Measurements from ENCODE around the gene PRAF2.

The PRAF2 gene

DNA sequence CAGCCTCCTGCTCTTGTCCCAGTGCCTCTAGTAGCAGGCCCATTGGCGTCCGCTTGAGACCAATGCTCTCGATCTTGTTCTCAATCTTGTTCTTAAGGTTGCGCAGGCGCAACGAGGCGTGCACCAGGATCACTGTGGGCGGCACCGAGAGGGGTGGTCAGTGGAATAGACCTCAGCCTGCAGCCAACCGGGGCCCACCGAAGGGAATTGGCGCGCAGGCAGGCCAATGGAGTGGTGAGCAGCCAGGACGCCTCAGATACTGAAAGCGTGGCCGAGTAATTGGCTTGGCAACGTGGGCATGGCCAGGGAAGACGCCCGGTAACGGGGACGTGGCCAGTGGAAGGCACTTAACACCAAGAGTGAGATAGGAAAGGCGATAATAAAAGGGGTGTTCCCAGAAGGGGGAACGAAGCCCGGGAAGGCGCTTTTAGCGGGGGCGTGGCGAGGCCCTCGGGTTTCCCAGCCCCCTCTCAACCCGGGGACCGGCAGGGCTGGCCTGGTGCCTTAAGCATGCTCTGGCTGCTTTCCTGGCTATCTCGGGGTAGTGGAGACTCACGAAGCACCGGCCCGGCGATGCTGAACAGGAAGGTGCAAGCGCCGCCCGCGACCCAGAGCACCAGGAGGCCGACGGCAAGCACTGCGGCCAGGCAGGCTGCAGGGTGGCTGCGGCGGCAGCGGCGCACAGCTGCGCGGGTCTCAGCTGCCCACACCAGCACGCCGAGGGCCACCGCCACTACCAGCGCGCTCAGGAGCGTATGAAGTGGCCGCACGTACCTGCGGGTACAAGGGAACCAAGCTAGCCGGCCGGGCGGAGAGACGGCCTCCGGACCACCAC lies 1.7 kb downstream of the PRAF2 start:
- no peak for FAIRE-seq

DNA sequence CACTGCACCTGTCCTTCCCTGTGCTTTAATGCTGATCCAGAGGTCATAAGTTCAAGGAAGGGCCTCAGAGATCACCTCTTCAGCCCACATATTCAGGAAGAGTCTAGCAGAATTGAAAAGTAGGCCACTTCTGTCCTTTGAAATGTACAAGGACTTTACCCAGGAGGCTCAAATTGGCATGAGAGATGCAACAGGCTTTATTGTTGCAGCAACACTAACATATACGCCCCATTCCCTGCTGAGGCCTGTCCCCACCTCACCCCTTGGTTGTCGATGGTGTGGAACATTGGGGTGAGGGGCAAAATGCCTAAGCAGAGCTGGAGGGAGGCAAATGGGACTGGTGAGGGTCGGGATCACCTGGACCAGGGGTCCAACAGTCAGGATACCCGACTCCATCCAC lies 2.8 kb downstream of the PRAF2 start:
- no peak for FAIRE-seq

DNA sequence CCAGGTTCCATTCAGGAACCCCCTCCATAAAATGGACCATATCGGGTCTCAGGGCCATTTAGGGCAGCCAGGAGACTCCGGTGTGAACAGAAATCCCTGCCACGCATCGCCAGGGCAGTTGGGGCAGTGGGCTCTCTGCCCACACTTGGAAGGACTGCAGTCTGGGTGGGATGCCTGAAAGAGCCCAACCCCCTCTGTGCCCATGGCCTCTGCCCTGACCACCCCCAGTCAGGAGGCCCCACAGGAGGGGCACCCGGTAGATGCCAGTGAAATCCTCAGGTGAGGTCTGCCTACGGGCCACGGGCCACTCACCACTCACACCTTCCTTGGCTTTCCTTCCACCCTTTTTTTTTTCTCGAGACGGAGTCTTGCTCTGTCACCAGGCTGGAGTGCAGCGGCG lies 4.8 kb downstream of the PRAF2 start:
- FAIRE-seq = no peak

DNA sequence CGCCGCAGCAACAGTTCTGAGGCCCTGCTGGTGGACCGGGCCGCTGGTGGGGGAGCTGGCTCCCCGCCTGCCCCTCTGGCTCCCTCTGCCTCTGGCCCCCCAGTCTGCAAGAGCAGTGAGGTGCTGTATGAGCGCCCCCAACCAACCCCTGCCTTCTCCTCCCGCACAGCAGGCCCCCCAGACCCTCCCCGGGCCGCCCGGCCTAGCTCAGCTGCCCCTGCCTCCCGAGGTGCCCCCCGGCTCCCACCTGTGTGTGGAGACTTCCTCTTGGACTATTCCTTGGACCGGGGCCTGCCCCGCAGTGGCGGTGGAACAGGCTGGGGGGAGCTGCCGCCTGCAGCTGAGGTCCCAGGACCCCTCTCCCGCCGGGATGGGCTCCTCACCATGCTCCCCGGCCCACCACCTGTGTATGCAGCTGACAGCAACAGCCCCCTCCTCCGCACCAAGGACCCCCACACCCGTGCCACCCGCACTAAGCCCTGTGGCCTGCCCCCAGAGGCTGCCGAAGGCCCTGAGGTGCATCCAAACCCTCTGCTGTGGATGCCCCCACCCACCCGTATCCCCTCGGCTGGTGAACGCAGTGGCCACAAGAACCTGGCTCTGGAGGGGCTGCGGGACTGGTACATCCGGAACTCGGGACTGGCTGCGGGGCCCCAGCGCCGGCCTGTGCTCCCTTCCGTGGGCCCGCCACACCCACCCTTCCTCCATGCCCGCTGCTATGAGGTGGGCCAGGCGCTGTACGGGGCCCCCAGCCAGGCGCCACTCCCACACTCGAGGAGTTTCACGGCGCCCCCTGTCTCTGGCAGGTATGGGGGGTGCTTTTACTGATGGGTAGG lies 6.3 kb downstream of the PRAF2 start:
- no peak for FAIRE-seq

DNA sequence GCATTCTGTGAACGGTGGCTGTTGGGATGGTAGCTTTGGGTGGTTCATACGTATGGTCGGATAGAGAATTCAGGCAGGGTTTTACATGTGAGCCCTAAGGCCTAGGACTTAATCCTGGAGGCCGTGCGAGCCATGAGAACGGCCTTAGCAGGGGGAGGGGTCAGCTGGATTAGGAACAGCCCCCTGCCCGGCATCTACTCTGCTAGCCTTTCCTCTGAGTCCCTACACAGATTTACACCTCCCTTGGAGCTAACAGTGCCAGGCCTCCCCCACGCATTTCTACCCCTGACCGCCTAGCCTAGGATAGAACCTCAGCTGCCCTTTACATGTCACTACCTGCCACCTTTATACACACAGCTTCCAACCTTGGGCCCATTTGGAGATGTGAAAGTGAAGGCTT lies 7.1 kb downstream of the PRAF2 start:
- FAIRE-seq = no peak

DNA sequence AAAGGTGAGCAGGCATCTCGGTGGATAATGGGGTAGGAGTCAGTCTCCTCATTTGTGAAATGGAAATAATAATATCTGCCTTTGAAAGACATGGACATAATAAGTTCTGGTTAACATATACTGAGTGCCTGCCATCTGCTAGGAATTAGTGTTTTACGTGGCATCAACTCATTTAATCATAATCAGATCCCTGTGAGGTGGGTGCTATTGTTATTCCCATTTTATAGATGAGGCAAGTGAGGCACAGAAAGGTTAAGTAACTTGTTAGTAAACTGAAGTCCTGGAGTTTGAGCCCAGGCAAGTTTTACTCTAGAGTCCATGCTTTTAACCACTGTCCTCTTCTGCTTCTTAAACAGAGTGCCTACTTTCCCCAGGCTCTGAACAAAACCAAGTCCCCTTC lies 7.5 kb downstream of the PRAF2 start:
- FAIRE-seq = no peak

DNA sequence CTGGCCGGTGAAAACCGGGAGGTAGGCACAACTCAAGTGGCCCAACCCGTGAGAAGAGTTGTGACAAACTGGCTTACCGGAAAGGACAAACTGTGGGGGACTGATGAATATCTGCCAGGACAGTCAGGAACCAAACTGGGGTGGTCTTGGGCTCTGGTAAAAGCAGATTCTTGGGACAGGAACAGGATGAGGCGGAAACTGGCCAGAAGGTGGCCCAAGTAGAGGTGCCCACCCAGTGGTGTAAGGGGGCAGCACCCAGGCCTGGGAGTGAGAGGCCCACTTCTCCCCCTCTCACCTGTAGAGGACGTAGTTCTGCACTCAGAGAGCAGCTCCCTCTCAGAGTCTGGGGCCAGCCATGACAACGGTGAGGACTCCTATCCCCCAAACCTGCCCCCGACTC lies 9.1 kb downstream of the PRAF2 start:
- no peak for FAIRE-seq

DNA sequence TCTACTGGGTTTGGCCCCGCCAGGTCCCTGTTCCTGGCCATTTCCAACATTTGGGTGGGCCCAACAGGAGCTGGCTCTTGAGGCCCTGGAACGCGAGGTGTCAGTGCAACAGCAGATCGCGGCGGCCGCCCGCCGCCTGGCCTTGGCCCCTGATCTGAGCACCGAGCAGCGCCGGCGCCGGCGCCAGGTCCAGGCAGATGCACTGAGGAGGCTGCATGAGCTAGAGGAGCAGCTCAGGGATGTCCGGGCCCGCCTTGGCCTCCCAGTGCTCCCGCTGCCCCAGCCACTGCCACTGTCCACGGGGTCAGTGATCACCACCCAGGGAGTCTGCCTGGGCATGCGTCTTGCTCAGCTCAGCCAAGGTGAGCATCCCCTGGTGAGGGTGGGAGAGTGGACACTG lies 9.5 kb downstream of the PRAF2 start:
- no peak for FAIRE-seq

DNA sequence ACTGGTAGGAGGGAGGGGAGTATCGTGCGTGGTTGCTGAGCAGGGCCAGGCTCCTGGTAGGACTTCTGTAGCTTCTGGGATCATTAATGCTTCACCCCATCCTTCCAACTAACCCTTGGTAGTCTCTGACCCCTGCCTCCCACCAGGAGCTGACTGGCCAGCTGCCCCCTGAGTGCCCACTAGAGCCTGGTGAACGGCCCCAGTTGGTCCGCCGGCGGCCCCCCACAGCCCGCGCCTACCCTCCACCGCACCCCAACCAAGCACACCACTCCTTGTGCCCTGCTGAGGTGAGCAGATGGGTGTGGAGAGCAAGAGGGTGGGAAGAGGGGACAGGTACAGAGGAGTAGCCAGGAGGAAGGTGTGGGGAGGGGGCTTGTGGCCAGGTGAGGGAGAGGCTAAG lies 10.1 kb downstream of the PRAF2 start:
- FAIRE-seq = no peak

DNA sequence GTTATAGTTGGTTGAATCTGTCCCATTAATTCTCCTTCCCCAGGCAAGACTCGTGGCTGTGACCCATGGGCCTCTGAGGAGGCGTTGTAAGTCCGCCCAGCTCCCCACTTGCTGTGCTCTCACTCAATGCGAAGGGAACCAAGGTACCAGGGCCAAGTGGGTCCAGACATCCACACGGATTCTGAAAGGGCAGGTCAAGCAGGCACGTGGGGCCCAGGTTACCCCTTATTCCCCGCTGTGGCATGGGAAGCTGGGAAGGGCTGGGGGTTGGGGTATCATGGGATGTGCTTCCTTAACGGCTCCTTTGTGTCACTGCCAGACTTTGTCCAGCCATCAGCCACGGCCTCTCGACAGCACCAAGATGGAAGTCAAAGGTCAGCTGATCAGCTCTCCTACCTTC lies 11.9 kb downstream of the PRAF2 start:
- no peak for FAIRE-seq

DNA sequence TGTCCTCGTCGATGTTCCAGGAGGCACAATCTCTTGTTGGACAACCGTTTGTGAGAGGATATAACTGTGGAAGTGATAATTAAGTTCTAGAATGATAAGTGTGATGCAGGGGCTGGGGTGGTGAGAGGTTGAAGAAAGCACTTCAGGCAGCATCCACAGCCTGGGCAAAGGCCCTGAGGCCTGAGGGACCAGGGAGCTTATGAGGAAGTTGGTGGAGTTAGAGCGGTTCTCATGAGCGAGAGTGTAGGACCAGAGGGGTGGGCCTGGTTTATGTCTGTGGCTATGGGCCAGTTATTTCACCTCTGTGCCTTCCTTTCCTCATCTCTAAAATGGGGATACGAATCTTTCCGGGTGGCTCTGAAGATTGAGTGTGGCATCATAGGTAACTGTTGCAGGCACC lies 12.3 kb downstream of the PRAF2 start:
- FAIRE-seq = no peak

DNA sequence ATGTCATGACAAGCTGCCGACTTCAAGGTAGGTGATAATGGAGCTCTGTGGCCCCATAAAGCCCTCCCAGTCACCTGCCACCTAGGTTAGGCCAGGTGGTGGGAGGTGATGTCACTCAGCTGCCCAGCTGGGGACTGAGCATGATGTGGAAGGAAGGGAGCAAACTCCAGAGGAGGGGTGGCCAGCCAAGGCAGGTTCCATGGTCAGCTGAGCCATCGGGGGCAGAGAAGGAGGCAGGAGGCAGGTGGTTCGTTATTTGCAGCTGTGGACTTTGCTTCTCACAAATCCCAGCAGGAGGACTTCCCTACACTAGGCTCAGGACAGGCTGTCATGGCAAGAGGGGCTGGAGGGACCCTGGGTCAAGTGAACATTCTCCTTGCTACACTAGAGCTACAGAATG lies 12.9 kb downstream of the PRAF2 start:
- no peak for FAIRE-seq

DNA sequence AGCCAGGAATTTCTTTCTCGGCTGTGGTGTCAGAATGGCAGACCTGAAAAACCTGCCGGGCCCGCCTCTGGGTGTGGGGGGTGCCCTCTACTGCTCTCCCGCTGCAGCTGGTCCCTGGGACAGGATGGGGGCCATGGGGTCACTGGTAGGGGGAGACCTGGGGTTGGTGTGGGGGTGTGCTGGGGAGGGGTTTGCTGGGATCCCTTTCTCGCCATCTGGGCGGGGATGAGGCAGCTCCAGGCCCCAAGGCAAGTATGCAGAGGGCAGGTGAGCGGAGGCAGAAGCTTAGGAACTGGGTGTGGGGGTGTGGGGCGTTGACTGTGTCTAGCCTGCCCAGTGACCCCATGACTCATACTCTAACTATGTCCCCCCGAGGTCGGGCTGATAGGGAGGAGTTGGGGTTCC lies 14.1 kb downstream of the PRAF2 start:
- FAIRE-seq = no peak

DNA sequence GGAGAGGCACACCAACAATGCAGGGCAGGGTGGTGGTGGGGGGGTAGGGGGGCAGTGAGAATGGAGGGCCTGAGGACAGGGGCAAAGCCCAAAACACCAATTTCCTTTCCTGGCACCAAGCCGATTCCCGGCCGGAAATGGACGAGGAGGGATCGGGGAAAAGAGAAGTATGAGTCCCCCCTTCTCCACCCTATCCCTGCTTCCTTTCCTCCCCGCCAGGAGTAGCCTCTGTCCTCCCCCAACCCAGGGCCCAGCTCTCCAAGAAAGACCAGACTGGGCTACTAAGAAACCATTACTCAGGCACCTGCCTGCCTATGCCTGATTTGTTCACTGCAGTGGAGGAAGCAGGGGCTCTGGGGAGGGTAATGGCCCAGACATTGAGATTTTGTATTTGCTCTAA lies 14.6 kb downstream of the PRAF2 start:
- FAIRE-seq = no peak

DNA sequence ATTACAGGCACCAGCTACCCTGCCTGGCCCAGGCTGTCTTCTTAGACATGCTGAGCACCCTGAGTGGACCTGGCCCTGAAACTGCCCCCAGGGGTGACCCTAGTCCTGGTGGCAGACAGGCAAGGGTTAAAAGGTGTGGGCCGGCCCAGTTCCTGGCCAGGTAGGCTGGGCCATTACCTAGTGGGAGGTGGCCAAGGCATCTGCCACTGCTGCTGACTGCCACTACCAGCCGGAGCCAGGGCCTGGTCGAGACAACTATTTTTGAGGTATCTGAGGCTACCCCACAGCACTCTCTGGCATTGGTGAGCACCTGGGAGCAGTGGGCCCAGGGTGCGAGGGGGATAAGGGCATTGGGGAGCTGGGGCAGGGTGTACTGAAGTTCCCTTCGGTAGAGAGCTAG lies 15.0 kb downstream of the PRAF2 start, which contains the start of gene CCDC120:
Gene CCDC120, plus strand, starts transcription at position 206 of the 400 bp plus-strand sequence. CDS start 3,043 bp downstream, outside the sequence.
- FAIRE-seq = no peak

DNA sequence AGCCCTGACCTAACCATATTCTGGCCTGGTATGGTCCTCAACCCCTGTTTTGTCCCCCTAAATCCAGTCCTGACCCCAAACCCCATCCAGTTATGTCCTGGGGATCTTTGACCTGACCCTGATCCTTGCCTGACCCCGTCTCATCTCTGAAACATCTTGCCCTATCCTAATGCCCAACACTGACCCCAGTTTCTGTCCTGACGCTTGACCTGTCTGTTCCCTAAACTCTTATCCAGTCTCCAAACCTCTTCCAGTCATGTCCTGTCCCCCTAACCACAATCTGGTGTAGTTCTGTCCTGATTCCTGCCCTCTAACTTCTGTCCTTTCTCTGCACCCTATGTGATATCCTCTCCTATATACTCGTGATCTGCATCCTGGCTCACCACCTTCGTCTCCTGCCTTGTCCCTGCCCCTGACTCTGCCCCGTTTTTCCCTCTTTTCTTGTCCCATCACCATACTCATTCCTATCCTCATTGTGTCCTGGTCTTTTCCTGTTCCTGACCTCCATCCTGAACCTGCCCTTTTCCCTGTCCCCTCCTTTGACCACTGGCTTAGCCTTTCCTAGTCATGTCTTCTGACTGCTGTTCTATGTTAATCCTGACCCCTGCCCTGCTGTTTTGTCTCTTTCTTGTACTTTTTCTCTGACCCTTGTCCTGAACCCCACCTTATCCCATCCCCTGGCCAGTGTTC lies 19.6 kb downstream of the PRAF2 start:
- no peak for FAIRE-seq

DNA sequence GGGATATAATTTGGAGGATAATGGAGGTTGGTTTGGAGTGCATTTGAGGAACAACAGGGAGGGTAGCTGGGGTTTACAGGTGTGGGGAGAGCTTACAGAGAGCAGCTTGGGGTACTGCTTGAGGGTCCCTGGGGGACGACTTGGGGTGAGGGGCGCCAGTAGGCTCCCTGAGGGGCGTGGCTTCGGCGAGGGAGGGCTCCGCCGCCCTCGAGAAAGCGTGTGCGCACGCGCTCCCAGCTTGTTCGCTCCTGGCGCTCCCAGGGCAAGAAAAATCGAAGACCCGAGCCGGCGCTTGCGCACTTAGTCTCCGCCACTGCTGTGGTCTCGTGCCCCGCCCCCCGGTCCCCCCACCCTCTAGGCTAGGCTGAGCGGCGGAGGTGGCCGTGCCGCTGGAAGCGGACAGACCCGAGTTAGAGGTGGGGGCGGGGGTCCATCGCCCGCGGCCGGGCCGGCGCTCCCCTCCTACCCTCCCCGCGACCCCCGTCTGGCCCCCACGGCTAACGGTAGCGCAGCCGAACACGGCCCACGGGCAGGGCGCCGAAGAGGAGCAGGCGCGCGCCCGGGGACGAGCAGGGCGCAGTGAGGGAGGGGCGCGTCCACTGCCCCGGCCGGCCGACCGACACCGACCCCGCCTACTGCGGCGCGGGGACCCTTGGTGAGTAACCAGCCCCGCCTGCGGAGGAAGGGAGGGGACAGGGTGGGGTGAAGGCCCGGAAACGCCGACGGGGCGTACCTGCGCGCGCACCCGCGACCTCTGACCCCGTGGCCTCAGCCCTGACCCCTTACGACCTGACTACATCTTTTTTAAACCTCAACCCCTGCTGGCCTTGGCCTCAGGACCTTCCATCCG lies 20.4 kb downstream of the PRAF2 start:
- no peak for FAIRE-seq

DNA sequence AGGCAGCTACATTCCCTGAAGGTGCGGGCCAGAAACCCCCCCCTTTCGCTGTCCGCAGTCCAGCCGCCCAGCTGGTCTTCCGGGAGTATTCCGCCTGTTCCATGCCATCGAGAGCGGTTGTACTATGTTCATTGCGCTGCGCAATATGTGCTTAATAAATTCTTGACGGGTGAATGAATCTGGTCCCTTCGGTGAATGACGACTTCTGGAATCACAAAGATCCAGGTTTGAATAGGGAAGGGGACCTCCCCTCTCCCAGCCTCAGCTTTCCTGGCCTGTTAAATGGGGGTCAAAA lies 29.9 kb downstream of the PRAF2 start:
- FAIRE-seq = no peak

DNA sequence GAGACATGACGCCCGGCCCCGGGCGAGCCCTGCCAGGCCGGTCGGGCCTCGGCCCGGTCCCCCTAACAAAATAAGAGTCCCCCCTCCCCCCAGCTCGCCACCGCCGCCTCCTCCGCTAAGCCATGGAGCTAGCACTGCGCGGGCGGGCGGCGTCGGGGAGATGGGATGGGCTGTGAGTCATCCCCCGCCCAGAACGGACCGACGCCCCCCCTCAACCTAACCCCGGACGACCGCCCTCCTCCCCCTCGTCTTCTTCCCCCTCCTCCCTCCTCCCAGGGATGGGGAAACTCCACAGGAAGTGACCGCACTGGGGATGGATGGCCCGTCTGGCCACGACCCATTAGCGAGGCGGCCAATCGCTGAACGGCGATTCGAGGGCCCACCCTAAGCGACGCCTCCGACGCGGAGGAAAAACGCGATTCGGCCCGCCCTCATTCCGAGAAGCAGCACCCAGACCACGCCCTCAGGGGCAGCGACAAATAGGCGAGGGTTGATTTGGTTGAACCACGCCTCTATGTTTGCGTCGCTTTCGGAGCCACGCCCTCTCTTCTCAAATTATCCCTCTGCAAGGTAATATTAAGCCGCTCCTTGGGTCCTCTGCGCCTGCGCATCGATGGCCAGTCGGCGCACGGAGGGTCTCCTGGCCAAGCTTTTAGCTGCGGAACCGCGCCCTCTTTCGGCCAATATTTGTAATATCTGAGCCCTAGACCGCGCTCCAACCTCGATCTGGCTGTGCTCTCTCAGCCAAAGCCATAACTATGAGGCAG lies 30.4 kb downstream of the PRAF2 start, which contains the start of gene TFE3:
Gene TFE3, minus strand, starts transcription at position 138 of the 767 bp plus-strand sequence. Its CDS starts 131 bp downstream, at position 7.
- FAIRE-seq = peak; percentile 92

DNA sequence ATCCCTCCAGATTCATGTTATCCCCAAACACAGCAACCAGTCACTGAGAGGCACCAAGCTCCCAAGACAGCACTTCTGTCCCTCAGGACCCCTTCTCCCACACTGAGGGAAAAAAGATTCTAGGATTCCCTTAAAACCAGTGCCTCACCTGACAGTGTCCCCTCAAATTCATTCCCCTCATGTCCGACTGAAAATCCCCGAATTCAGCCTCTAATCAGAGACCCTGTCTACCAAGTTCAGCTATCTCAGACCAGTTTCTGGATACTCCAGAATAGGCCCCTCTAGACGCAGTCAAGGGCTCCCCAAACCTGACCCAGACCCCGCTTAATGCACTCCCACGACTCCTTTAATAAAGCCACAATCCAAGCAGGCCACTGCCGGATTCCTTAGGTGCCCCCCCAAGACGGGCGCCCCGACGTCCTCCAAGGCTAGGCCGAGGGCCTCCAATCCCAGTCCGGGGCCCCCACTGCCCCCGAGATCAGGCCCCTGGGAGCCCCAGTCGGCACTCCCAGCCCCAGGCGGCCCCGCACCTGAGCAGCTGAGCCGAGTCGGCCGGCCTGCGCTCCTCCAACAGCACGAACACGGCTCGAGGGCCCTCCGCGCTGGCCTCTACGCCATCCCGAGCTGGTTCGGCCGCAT lies 31.1 kb downstream of the PRAF2 start:
- FAIRE-seq = no peak

All from TTC549 (cell line).